Vagina (tissue), 2 donors: ENCODE measurements around the gene HDAC7. TPM values are rescaled to one million over a fixed set of nuclear protein-coding genes. Genes with fewer than 3 reads are reported as not detected.
"Not testable (repeated sequence)": the region's sequence is repeated elsewhere in the genome, so short reads cannot be mapped to it uniquely, and the experiment has no call there.

Source experiments
- DNase-seq, 2 donors: peaks; one replicate each; pipeline ENCODE4 v3.0.0-alpha.2; 2017; ENCODE audit errors: extremely low spot score in 2 of 2
- H3K27ac ChIP-seq: fragments of 200-600 bp; sonication (generic); one replicate; pipeline ENCODE4 v1.5.1; 2019
- H3K27me3 ChIP-seq: fragments of 200-600 bp; sonication (generic); one replicate; pipeline ENCODE4 v1.5.1; 2019
- H3K36me3 ChIP-seq, 2 donors: fragments of 200-600 bp; sonication (generic); one replicate each; pipeline ENCODE4 v1.5.1; 2017 to 2019
- H3K4me1 ChIP-seq: fragments of 200-600 bp; sonication (generic); one replicate; pipeline ENCODE4 v1.5.1; 2019
- H3K4me3 ChIP-seq, 2 donors: fragments of 200-600 bp; sonication (generic); 1 replicate in 1 of 2; 2 replicates in 1 of 2; pipeline ENCODE4 v1.5.1; 2016 to 2019
- H3K9me3 ChIP-seq: fragments of 200-600 bp; sonication (generic); one replicate; pipeline ENCODE4 v1.5.1; 2019
- CTCF ChIP-seq, 3 experiments: fragments of 450-650 bp in 2 of 3; fragments of 200-600 bp in 1 of 3; sonication (generic) in 1 of 3; IDR thresholded peaks; one replicate each; pipeline ENCODE4 v1.5.1; 2017 to 2019; ENCODE audit warnings: antibody characterized with exemption in 3 of 3, mild to moderate bottlenecking in 2 of 3, moderate library complexity in 2 of 3
- POLR2A ChIP-seq, 2 donors: fragments of 450-650 bp; IDR thresholded peaks; one replicate each; pipeline ENCODE4 v1.6.1; 2017; ENCODE audit warnings: antibody characterized with exemption in 2 of 2, mild to moderate bottlenecking in 2 of 2, moderate library complexity in 2 of 2
- POLR2AphosphoS5 ChIP-seq, 2 donors: sonication (generic); formaldehyde crosslinking; IDR thresholded peaks; one replicate each; pipeline ENCODE4 v1.9.0; 2017; ENCODE audit warnings: antibody characterized with exemption in 2 of 2, mild to moderate bottlenecking in 2 of 2, low read depth in 1 of 2; ENCODE audit not compliant: insufficient read depth in 1 of 2
- intact Hi-C: fragments of 100-400 bp; cut with DNase I; formaldehyde crosslinking; loops from one replicate; pipeline ENCODE4 v1.15.1; 2023
- total RNA-seq: library from RNA; depleted of rRNA; stranded (reverse); fragments of >200 nt; gene quantifications from one replicate; pipeline ENCODE4 v1.2.3, GENCODE V29; 2016

HDAC7 gene
- total RNA-seq, 1 donor from 2014 or later, result 67.0 TPM

- Histone ChIP-seq H3K36me3 (no peaks in the 10 kb centered on the region), H3K9me3 (no peaks in the 10 kb centered on the region), H3K27me3 (no peaks in the 10 kb centered on the region), H3K4me1 (peaks cover 19% of the 10 kb centered on the region), H3K27ac (peak overlapping the region; percentile 1), H3K4me3 (no peak overlapping the region)
- no peak for DNase-seq
- TF ChIP-seq POLR2A (IDR thresholded peaks at IDR 0.05) (no peak), CTCF (IDR thresholded peaks at IDR 0.05) (no peak), POLR2AphosphoS5 (IDR thresholded peaks at IDR 0.05; ENCODE audit: insufficient read depth in 1 of 2, low read depth in 1 of 2) (no peak)
- intact Hi-C loops, result no loop called here
Observed at GRCh38 chr12:47845081-47845480, 25.4 kb upstream of the HDAC7 start.

GRCh38 chr12:47844264-47845019 lies 24.7 kb upstream of the HDAC7 start:
- Histone ChIP-seq H3K9me3 (no peaks in the 10 kb centered on the region), H3K4me3 (no peak overlapping the region), H3K27ac (peak overlapping the region; percentile 1), H3K4me1 (peaks cover 19% of the 10 kb centered on the region), H3K36me3 (no peaks in the 10 kb centered on the region), H3K27me3 (no peaks in the 10 kb centered on the region)
- DNase-seq, result no peak
- intact Hi-C loops, result no loop called here
- peak in 1 of 2 donors; percentile 42 for TF ChIP-seq POLR2AphosphoS5 (IDR thresholded peaks at IDR 0.05; ENCODE audit: insufficient read depth in 1 of 2, low read depth in 1 of 2)
- TF ChIP-seq CTCF (IDR thresholded peaks at IDR 0.05), result no peak

GRCh38 chr12:47843226-47843980 lies 23.7 kb upstream of the HDAC7 start:
- H3K36me3 ChIP-seq, result no peaks in the 10 kb centered on the region
- no peaks in the 10 kb centered on the region for H3K27me3 ChIP-seq
- TF ChIP-seq CTCF (IDR thresholded peaks at IDR 0.05) (no peak), POLR2A (IDR thresholded peaks at IDR 0.05) (no peak), POLR2AphosphoS5 (IDR thresholded peaks at IDR 0.05; ENCODE audit: insufficient read depth in 1 of 2, low read depth in 1 of 2) (no peak)
- intact Hi-C loops, result no loop called here
- H3K4me3 ChIP-seq, result no peak overlapping the region
- H3K4me1 ChIP-seq, result peaks cover 23% of the 10 kb centered on the region
- H3K9me3 ChIP-seq, result no peaks in the 10 kb centered on the region
- DNase-seq, result no peak
- H3K27ac ChIP-seq, result no peak overlapping the region

GRCh38 chr12:47842543-47842942 lies 22.8 kb upstream of the HDAC7 start:
- H3K4me3 ChIP-seq, DNase-seq, H3K27ac ChIP-seq, H3K9me3 ChIP-seq, H3K36me3 ChIP-seq, H3K27me3 ChIP-seq, intact Hi-C loops: not testable (repeated sequence)
- H3K4me1 ChIP-seq, result peaks cover 27% of the 10 kb centered on the region

- Histone ChIP-seq H3K4me1 (peaks cover 27% of the 10 kb centered on the region), H3K4me3 (no peak overlapping the region)
- intact Hi-C loops, result no loop called here
Observed at GRCh38 chr12:47841910-47842309, 22.2 kb upstream of the HDAC7 start.

More at GRCh38 chr12:47841910-47842309, 22.2 kb upstream of the HDAC7 start:
- no peak for TF ChIP-seq POLR2AphosphoS5 (IDR thresholded peaks at IDR 0.05; ENCODE audit: insufficient read depth in 1 of 2, low read depth in 1 of 2)
- TF ChIP-seq POLR2A (IDR thresholded peaks at IDR 0.05), result no peak
- no peak for TF ChIP-seq CTCF (IDR thresholded peaks at IDR 0.05)
- no peaks in the 10 kb centered on the region for H3K36me3 ChIP-seq
- no peaks in the 10 kb centered on the region for H3K27me3 ChIP-seq
- DNase-seq, result no peak
- no peaks in the 10 kb centered on the region for H3K9me3 ChIP-seq
- no peak overlapping the region for H3K27ac ChIP-seq
